ENCODE measurements around the gene AMD1.

AMD1 gene

DNA sequence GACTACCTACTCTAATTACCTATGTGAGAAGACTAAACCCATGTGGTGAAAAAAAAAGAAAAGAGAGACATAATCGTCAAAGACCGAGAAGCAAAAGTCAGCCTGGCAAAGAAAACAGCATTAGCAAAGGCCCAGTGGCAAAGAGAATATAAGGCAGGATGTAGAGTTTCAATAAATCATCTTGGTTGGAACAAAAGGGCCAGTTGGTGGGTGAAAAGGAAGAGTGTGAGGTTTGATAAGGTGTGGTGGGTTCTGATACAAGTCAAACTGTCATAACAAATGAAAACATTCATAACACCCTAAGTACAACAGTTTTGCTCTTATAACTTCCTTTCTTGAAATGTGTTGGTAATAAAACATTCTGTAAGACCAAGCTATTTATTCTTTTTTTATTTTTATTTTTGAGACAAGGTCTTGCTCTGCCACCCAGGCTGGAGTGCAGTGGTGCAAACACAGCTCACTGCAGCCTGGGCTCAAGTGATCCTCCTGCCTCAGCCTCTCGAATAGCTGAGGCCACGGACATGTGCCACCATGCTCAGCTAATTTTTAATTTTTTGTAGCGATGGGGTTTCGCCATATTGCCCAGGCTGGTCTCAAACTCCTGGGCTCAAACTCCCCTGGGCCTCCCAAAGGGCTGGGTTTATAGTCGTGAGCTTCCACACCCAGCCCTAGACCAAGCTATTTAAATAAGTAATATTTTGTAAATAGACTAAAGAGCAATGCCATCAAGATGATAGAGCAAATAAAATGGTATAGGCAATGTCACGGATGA lies 65.0 kb downstream of the AMD1 start:
- no peak overlapping the region for H3K27ac ChIP-seq (ENCODE audit: low read depth, low read length, severe bottlenecking)
- no peaks in the 10 kb centered on the region for H3K9me3 ChIP-seq (ENCODE audit: control insufficient read depth, low read length)
- H3K36me3 ChIP-seq (ENCODE audit: control insufficient read depth, insufficient read depth, low read length) = no peaks in the 10 kb centered on the region
- H3K4me3 ChIP-seq (ENCODE audit: extremely low read depth, insufficient read depth, low read length, poor library complexity, severe bottlenecking) = no peak overlapping the region
- no peaks in the 10 kb centered on the region for H3K4me1 ChIP-seq (ENCODE audit: control insufficient read depth, insufficient read depth, low read length, poor library complexity, severe bottlenecking)
- 99 to 100% methylated on average over 4 to 6 of the region's 8 CpGs for WGBS, 2 experiments (ENCODE audit: insufficient coverage in 2 of 2)

DNA sequence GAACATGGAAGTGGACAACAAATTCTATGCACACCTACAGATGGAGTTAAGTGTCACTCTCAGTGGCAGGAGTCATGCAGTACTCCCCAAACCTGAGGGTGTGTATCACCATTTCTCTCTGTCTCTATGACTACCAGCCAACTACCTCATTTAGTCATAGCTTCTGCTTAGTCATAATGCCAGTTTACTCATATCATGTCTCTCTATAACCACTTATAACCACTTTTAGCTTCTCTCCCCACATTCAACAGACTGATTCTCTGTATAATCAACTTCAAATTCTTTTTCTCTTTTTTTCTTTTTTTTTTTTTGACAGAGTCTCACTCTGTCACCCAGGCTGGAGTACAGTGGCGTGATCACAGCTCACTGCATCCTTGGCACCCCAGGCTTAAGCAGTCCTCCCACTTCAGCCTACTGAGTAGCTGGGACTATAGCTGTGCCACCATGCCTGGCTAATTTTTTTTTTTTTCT lies 70.1 kb downstream of the AMD1 start:
- H3K9me3 ChIP-seq (ENCODE audit: control insufficient read depth, low read length) = no peaks in the 10 kb centered on the region
- 90 to 100% methylated on average over 1 of the region's 1 CpG for WGBS, 2 experiments (ENCODE audit: insufficient coverage in 2 of 2)
- H3K36me3 ChIP-seq (ENCODE audit: control insufficient read depth, insufficient read depth, low read length) = no peaks in the 10 kb centered on the region
- H3K4me3 ChIP-seq (ENCODE audit: extremely low read depth, insufficient read depth, low read length, poor library complexity, severe bottlenecking) = no peak overlapping the region
- no peaks in the 10 kb centered on the region for H3K4me1 ChIP-seq (ENCODE audit: control insufficient read depth, insufficient read depth, low read length, poor library complexity, severe bottlenecking)
- no peak overlapping the region for H3K27ac ChIP-seq (ENCODE audit: low read depth, low read length, severe bottlenecking)

All from mesodermal cell (in vitro differentiated cells).